NT2/D1 (cell line): ENCODE measurements around the gene RNFT2.

ENCODE experiments used
- DNase-seq: peaks from one replicate; pipeline ENCODE4 v3.0.0-alpha.2; 2011; ENCODE audit warnings: low read depth, low spot score
- H3K27me3 ChIP-seq: 2 replicates; pipeline ENCODE4 v1.6.0; 2011; ENCODE audit warnings: mild to moderate bottlenecking; ENCODE audit not compliant: insufficient read length, insufficient read depth
- H3K36me3 ChIP-seq: 2 replicates; pipeline ENCODE4 v1.6.1; 2011; ENCODE audit warnings: mild to moderate bottlenecking, low read length, mixed read lengths; ENCODE audit not compliant: insufficient read depth, insufficient read length
- H3K4me1 ChIP-seq: 2 replicates; pipeline ENCODE4 v1.5.1; 2011; ENCODE audit not compliant: insufficient read depth, insufficient read length
- H3K4me3 ChIP-seq: 2 replicates; pipeline ENCODE4 v1.5.1; 2011; ENCODE audit warnings: low read depth; ENCODE audit not compliant: insufficient read length
- H3K9ac ChIP-seq: 2 replicates; pipeline ENCODE4 v1.6.0; 2011; ENCODE audit warnings: low read depth; ENCODE audit not compliant: insufficient read length
- H3K9me3 ChIP-seq: 2 replicates; pipeline ENCODE4 v1.5.1; 2011; ENCODE audit warnings: mild to moderate bottlenecking, low read length; ENCODE audit not compliant: insufficient read depth
- SUZ12 ChIP-seq: IDR thresholded peaks from 2 replicates; pipeline ENCODE4 v1.6.1; 2011; ENCODE audit not compliant: insufficient read length, insufficient read depth; ENCODE audit errors: extremely low read depth
- YY1 ChIP-seq: IDR thresholded peaks from 2 replicates; pipeline ENCODE4 v1.6.1; 2011; ENCODE audit not compliant: insufficient read length, insufficient read depth
- ZNF274 ChIP-seq: IDR thresholded peaks from 2 replicates; pipeline ENCODE4 v1.6.1; 2011; ENCODE audit warnings: mild to moderate bottlenecking, low read depth, low read length

RNFT2 gene

GRCh38 chr12:116890330-116890729 is 152.2 kb downstream of the RNFT2 start:
- Histone ChIP-seq H3K4me3 (no peak overlapping the region), H3K4me1 (no peaks in the 10 kb centered on the region), H3K27me3 (no peaks in the 10 kb centered on the region), H3K9ac (no peak overlapping the region), H3K9me3 (no peaks in the 10 kb centered on the region), H3K36me3 (no peaks in the 10 kb centered on the region)
- TF ChIP-seq SUZ12: no peak
- no peak for TF ChIP-seq ZNF274
- no peak for DNase-seq

GRCh38 chr12:116891019-116891418 is 152.9 kb downstream of the RNFT2 start:
- no peak for TF ChIP-seq ZNF274
- no peak for TF ChIP-seq YY1
- TF ChIP-seq SUZ12: no peak
- no peak for DNase-seq
- H3K36me3 ChIP-seq: no peaks in the 10 kb centered on the region
- no peak overlapping the region for H3K4me3 ChIP-seq
- H3K27me3 ChIP-seq: no peaks in the 10 kb centered on the region
- H3K9me3 ChIP-seq: no peaks in the 10 kb centered on the region
- H3K4me1 ChIP-seq: no peaks in the 10 kb centered on the region
- no peak overlapping the region for H3K9ac ChIP-seq

GRCh38 chr12:116892349-116893140 is 154.4 kb downstream of the RNFT2 start:
- Histone ChIP-seq H3K9me3 (no peaks in the 10 kb centered on the region), H3K36me3 (no peaks in the 10 kb centered on the region), H3K4me3 (no peak overlapping the region), H3K9ac (no peak overlapping the region), H3K27me3 (no peaks in the 10 kb centered on the region), H3K4me1 (no peaks in the 10 kb centered on the region)
- no peak for TF ChIP-seq YY1
- TF ChIP-seq SUZ12: no peak
- TF ChIP-seq ZNF274: no peak
- DNase-seq: no peak

- Histone ChIP-seq H3K36me3 (no peaks in the 10 kb centered on the region), H3K4me3 (no peak overlapping the region), H3K9ac (no peak overlapping the region), H3K9me3 (no peaks in the 10 kb centered on the region), H3K4me1 (no peaks in the 10 kb centered on the region), H3K27me3 (no peaks in the 10 kb centered on the region)
- DNase-seq: no peak
- no peak for TF ChIP-seq SUZ12
- TF ChIP-seq YY1: no peak
- no peak for TF ChIP-seq ZNF274
These were observed 156.8 kb downstream of the RNFT2 start for GRCh38 chr12:116894913-116895312.

GRCh38 chr12:116896411-116896924 is 158.4 kb downstream of the RNFT2 start:
- H3K36me3 ChIP-seq: no peaks in the 10 kb centered on the region
- DNase-seq: no peak
- no peaks in the 10 kb centered on the region for H3K4me1 ChIP-seq
- TF ChIP-seq YY1: no peak
- no peak for TF ChIP-seq SUZ12
- TF ChIP-seq ZNF274: no peak
- H3K9me3 ChIP-seq: no peaks in the 10 kb centered on the region
- H3K9ac ChIP-seq: no peak overlapping the region
- H3K27me3 ChIP-seq: no peaks in the 10 kb centered on the region
- H3K4me3 ChIP-seq: no peak overlapping the region

GRCh38 chr12:116897476-116897875 is 159.4 kb downstream of the RNFT2 start:
- Histone ChIP-seq H3K4me3 (no peak overlapping the region), H3K36me3 (no peaks in the 10 kb centered on the region), H3K9me3 (no peaks in the 10 kb centered on the region), H3K4me1 (no peaks in the 10 kb centered on the region), H3K27me3 (no peaks in the 10 kb centered on the region), H3K9ac (no peak overlapping the region)
- TF ChIP-seq YY1 (no peak), ZNF274 (no peak), SUZ12 (no peak)
- DNase-seq: no peak

GRCh38 chr12:116898669-116899068 is 160.6 kb downstream of the RNFT2 start:
- no peak overlapping the region for H3K4me3 ChIP-seq
- H3K27me3 ChIP-seq: no peaks in the 10 kb centered on the region
- no peaks in the 10 kb centered on the region for H3K36me3 ChIP-seq
- H3K9me3 ChIP-seq: no peaks in the 10 kb centered on the region
- no peak for TF ChIP-seq SUZ12
- TF ChIP-seq YY1: no peak
- no peak for TF ChIP-seq ZNF274
- H3K9ac ChIP-seq: no peak overlapping the region
- no peak for DNase-seq
- H3K4me1 ChIP-seq: no peaks in the 10 kb centered on the region
